Rectal smooth muscle tissue (tissue), 1 donor: Measurements from ENCODE around the gene CROCC2.

Experiments used
- H3K27ac ChIP-seq: one replicate; pipeline ENCODE4 v1.7.0; 2013; ENCODE audit warnings: low read depth, low read length, inconsistent platforms
- H3K27me3 ChIP-seq: one replicate; pipeline ENCODE4 v1.7.0; 2013; ENCODE audit warnings: low read length; ENCODE audit not compliant: control insufficient read depth, insufficient read depth
- H3K36me3 ChIP-seq: one replicate; pipeline ENCODE4 v1.7.0; 2013; ENCODE audit warnings: low read length; ENCODE audit not compliant: control insufficient read depth, insufficient read depth
- H3K4me1 ChIP-seq: one replicate; pipeline ENCODE4 v1.7.0; 2013; ENCODE audit warnings: low read length; ENCODE audit not compliant: control insufficient read depth, insufficient read depth
- H3K4me3 ChIP-seq: one replicate; pipeline ENCODE4 v1.7.0; 2013; ENCODE audit warnings: low read length
- H3K9ac ChIP-seq: one replicate; pipeline ENCODE4 v1.7.0; 2013; ENCODE audit warnings: low read length

Gene CROCC2

DNA sequence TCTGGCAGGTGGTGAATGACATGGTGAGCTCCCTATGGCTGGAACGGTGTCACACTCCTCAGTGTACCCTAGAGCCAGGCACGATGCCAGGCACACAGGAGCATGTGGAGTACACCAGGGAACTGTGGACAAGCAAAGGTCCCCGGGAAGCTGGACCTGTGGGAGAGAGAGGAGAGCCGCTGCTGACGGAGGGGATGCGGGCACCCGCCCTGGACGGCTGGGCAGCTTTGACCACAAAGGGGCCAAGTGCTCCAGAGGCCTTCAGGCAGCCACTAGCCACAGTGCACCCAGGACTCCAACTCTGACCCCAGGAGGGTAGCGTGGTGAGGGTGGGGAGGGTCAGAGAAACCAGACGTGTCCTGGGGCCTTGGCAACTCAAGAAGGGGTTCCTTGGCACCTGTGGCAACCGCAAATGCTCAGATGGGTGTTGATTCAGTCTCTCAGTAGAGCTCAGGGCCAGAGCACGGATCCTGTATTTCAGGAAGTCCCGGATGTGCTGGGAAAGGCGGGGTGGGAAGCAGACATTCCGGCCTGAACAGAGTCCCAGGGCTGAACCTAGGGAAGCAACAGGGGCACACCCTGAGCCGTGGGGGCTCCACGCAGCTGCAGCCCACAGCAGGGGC is 7.9 kb upstream of the CROCC2 start:
- no peak overlapping the region for H3K9ac ChIP-seq
- H3K27ac ChIP-seq = peak overlapping the region; percentile 7

GRCh38 chr2:240898731-240899467 is 7.2 kb upstream of the CROCC2 start:
- Histone ChIP-seq H3K4me1 (no peaks in the 10 kb centered on the region), H3K9ac (no peak overlapping the region), H3K27ac (no peak overlapping the region), H3K27me3 (no peaks in the 10 kb centered on the region), H3K4me3 (no peak overlapping the region), H3K36me3 (no peaks in the 10 kb centered on the region)

More for the DNA sequence above, 7.9 kb upstream of the CROCC2 start:
- Histone ChIP-seq H3K4me3 (no peak overlapping the region), H3K27me3 (no peaks in the 10 kb centered on the region), H3K4me1 (no peaks in the 10 kb centered on the region), H3K36me3 (no peaks in the 10 kb centered on the region)

- H3K9ac ChIP-seq = no peak overlapping the region
- H3K27me3 ChIP-seq = no peaks in the 10 kb centered on the region
- no peak overlapping the region for H3K4me3 ChIP-seq
- no peaks in the 10 kb centered on the region for H3K4me1 ChIP-seq
- no peak overlapping the region for H3K27ac ChIP-seq
- no peaks in the 10 kb centered on the region for H3K36me3 ChIP-seq
These were observed 6.7 kb upstream of the CROCC2 start for GRCh38 chr2:240899468-240899865.

GRCh38 chr2:240900141-240900860 is 5.8 kb upstream of the CROCC2 start:
- Histone ChIP-seq H3K4me1 (no peaks in the 10 kb centered on the region), H3K27ac (no peak overlapping the region), H3K9ac (no peak overlapping the region), H3K27me3 (peaks cover 2% of the 10 kb centered on the region), H3K4me3 (no peak overlapping the region), H3K36me3 (no peaks in the 10 kb centered on the region)

DNA sequence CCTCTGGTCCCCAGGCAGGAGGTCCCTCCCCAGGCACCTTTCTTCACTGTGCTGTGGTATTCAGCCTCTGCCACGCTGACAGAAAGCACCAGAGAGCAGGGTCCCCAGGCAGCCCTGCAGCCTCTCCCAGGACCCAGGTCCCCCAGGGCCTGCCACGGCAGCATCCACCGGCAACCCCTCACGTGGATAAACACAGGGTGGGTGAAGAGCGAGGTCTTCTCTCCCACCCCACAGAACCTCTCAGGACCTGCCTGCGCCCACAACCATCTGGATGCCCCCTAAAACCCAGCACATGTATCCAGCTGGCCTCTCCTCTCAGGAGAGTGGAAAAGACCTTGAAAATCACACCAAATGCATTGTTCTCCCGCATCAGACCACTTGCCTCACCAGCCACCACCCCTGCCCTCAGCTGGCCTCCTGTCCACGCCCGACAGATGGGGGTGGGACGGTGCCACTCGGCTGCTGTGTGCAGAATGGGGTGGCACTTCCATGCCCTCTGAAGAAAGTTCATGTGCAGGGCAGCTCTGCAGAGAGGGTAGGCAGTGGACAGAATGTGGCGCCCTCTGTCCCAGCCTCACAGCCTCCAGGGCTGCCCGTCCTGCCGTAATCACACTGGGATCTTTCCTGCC is 4.0 kb upstream of the CROCC2 start:
- no peaks in the 10 kb centered on the region for H3K4me1 ChIP-seq
- H3K9ac ChIP-seq = no peak overlapping the region
- H3K36me3 ChIP-seq = no peaks in the 10 kb centered on the region
- no peak overlapping the region for H3K27ac ChIP-seq
- peaks cover 2% of the 10 kb centered on the region for H3K27me3 ChIP-seq
- no peak overlapping the region for H3K4me3 ChIP-seq

DNA sequence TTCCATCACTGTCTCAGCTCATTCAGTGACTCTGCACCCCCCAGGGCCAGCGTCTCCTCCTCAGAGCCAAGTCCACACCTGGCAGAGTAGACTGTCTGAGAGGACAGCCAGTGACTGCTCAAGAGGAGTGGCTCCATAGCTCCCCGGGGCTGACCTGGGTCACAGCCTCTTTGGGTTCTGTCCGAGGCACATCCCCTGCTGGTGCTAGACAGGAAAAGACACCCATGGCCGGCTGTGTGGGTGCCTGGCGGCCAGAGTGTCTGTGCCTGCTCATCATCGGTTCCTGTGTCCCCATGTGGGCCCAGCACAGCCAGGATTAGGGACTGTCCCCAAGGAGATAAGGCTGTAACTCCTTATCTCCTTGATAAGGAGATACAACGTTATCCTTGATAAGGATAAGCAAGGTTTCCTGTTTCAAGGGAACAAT is 3.5 kb upstream of the CROCC2 start:
- no peak overlapping the region for H3K27ac ChIP-seq
- H3K4me1 ChIP-seq = no peaks in the 10 kb centered on the region
- H3K36me3 ChIP-seq = no peaks in the 10 kb centered on the region
- H3K27me3 ChIP-seq = peaks cover 2% of the 10 kb centered on the region
- no peak overlapping the region for H3K4me3 ChIP-seq
- H3K9ac ChIP-seq = no peak overlapping the region

DNA sequence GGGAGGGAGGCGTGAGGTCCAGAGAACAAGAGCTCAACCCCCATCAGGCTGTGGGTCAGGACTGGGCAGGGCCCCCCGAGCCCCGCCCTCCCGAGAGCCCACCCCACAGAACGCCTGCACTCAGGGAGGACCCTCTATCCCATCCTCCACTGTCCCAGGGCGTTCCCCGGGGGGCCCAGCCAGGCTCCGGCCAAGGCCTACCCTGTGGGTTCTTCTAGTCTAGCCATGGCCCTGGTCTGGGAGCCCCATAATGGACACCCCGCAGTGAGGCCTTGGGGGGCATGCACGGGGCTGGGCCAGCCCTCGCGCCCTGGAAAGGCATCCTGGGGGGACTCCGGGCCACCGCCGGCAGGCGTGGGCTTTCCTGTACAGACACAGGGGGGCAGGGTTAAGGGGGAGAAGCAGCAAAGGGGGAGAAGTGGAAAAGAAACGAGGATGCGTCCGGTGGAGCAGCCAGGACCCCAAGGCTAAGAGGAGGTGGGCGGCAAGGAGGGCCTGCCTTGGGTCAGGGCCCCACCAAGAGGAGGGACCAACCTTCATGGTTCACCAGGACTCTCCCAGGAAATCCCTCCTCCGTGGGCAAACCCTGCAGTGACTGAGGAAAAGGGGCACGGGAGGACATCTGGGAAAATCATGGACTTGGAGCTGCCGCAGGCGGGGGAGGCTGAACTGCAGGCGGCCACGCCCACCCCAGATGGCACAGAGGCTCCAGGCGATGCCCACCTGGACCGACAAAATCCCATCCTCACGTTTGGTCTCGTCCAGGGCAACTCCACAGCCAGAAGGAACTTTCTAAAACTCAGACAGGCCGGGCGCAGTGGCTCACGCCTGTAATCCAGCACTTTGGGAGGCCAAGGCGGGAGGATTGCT is 2.7 kb upstream of the CROCC2 start:
- Histone ChIP-seq H3K36me3 (no peaks in the 10 kb centered on the region), H3K4me1 (no peaks in the 10 kb centered on the region), H3K27ac (no peak overlapping the region), H3K27me3 (peaks cover 2% of the 10 kb centered on the region), H3K9ac (no peak overlapping the region), H3K4me3 (no peak overlapping the region)

DNA sequence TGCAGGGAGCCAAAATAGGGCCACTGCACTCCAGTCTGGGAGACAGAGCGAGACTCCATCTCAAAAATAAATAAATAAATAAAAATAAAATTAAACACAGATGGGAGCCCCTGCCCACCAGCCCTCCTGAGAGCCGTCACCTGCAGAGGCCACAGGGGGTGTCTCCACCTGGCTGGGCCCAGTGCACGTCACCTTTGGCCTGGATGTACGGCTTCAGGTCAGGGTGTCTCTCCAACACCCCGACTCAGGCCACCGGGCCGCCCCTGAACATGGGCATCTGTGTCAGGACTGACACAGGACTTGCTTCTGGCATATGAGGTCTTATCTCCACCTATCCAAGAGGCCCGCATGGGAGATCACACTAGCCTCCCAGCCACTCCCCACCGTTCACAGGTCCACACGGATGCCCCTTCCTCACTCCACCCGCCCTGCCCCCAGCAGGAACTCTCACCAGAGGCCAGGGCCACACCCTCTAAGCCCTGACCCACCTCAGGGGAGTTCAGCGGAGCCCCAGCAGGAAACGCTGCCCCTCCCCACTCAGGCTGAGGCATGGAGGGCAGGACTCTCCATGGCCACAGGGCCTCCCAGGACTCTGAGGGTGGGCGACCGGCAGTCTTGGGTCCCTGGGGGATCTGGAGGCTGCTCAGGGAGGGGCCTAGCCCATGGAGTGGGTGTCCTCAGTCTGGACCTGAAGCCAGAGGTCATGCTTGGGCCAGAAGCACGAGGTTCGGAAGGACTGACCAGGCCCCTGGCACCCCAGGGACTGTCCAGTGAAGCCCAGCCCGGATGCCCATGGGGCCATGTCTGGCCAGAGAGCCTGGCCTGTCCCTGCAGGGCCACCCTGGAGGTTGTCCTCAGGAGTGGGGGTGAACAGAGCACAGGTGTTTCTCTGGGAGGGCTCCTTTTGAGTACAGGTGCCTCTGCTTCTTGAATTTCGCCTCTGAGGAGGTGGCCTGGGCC is 1.6 kb upstream of the CROCC2 start:
- Histone ChIP-seq H3K9ac (no peak overlapping the region), H3K4me1 (no peaks in the 10 kb centered on the region), H3K36me3 (no peaks in the 10 kb centered on the region), H3K27ac (no peak overlapping the region), H3K4me3 (no peak overlapping the region), H3K27me3 (peaks cover 2% of the 10 kb centered on the region)

DNA sequence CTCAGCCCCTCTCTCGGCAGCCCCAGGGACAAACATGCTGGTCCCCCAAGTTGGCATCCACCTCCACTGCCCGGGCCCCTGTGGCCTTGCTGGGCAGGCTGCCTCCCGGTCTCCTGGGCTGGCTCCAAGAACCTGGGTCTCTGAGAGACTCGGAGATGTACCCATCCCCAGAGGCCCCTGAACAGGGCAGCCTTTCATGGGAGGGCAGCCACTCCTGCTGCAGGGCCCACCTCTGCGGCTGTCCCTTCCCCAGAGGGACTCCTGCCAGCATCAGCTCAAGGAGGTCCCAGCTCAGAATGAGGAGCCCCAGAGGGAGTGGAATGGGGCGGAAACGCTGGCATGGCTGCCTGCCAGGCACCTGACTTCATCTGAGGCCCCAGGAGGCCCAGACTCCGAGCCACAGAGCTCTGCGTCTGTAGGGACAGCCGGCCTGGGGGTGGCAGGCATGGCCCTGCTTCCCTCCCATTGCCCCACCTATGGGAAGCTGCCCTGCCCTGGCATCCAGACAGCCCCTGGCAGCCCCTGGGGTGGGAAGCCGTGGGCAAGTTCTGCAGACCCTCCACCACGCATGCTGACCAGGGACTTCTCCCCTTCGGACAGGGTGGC is 857 bp upstream of the CROCC2 start:
- peaks cover 2% of the 10 kb centered on the region for H3K27me3 ChIP-seq

DNA sequence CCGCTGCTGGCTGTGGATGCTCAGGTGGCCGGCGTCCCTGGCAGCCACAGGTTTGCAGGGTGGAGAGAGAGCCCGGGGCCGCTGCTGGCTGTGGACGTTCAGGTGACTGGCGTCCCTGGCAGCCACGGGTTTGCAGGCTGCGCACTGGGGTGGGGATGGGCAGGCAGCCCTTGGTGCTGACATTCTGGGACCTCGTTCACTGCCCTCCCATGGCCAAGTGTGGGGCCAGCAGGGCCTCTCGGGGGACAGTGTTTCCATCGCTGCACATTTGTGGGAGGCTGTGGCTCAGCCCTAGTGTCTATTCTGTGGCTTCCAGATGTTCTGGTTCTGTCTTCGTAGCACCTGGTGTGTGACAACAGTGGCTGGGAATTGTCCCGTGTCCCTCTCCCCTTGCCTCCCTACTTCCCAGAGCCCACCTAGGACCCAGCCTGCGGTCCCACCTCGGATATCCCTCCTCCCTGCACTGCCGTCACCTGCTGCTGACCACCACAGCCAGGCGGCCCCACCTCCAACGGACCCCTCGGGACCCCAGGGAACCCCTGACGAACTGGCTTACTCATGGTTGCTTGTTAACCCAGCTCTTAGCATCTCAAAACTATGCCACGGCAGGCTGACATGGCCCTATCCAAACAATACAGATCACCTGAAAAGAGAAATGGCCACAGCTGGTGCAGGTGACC is 915 bp downstream of the CROCC2 start:
- Histone ChIP-seq H3K4me3 (no peak overlapping the region), H3K9ac (no peak overlapping the region), H3K4me1 (peaks cover under 1% of the 10 kb centered on the region), H3K27ac (no peak overlapping the region), H3K36me3 (no peaks in the 10 kb centered on the region), H3K27me3 (peaks cover 2% of the 10 kb centered on the region)

More for the DNA sequence above, 857 bp upstream of the CROCC2 start:
- Histone ChIP-seq H3K36me3 (no peaks in the 10 kb centered on the region), H3K4me1 (no peaks in the 10 kb centered on the region), H3K27ac (no peak overlapping the region), H3K4me3 (no peak overlapping the region), H3K9ac (no peak overlapping the region)
